ENCODE measurements around the gene MKNK1.

Gene MKNK1

DNA sequence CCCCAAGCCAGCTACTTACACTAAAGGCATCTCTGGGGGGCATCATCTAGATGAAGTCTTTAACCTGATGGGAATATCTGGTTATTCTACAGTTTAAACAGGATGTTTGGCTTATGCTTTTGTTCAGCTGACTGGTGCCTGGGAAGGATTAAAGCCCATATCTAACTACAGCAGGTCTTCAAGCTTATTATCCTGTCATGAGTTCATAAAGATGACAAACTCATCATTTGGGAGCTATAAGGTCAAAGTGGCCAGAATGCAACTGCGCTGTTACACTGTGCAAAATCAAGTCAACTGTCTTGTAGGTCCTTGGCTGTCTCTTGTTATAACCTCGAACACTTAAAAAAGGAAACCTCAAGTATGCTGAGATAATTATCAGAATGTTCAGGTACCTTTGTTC, 31.1 kb upstream of the MKNK1 start:
- H3K4me3 Mint-ChIP-seq = no peak overlapping the region
- H3K4me1 Mint-ChIP-seq (ENCODE audit: low read depth) = no peaks in the 10 kb centered on the region
- no peaks in the 10 kb centered on the region for H3K27me3 Mint-ChIP-seq
- no peaks in the 10 kb centered on the region for H3K9me3 Mint-ChIP-seq
- no peak overlapping the region for H3K27ac Mint-ChIP-seq
- H3K36me3 Mint-ChIP-seq (ENCODE audit: low read depth) = peaks cover 40% of the 10 kb centered on the region

- no peak overlapping the region for H3K4me3 Mint-ChIP-seq
- peaks cover 36% of the 10 kb centered on the region for H3K36me3 Mint-ChIP-seq (ENCODE audit: low read depth)
- no peaks in the 10 kb centered on the region for H3K9me3 Mint-ChIP-seq
- H3K27ac Mint-ChIP-seq = no peak overlapping the region
- no peaks in the 10 kb centered on the region for H3K27me3 Mint-ChIP-seq
- no peaks in the 10 kb centered on the region for H3K4me1 Mint-ChIP-seq (ENCODE audit: low read depth)
These were observed 26.7 kb upstream of the MKNK1 start for GRCh38 chr1:46630719-46631118.

GRCh38 chr1:46623743-46624644, 19.9 kb upstream of the MKNK1 start:
- H3K27ac Mint-ChIP-seq = no peak overlapping the region
- H3K4me1 Mint-ChIP-seq (ENCODE audit: low read depth) = peaks cover 5% of the 10 kb centered on the region
- no peak overlapping the region for H3K4me3 Mint-ChIP-seq
- no peaks in the 10 kb centered on the region for H3K9me3 Mint-ChIP-seq
- no peaks in the 10 kb centered on the region for H3K36me3 Mint-ChIP-seq (ENCODE audit: low read depth)
- H3K27me3 Mint-ChIP-seq = no peaks in the 10 kb centered on the region

DNA sequence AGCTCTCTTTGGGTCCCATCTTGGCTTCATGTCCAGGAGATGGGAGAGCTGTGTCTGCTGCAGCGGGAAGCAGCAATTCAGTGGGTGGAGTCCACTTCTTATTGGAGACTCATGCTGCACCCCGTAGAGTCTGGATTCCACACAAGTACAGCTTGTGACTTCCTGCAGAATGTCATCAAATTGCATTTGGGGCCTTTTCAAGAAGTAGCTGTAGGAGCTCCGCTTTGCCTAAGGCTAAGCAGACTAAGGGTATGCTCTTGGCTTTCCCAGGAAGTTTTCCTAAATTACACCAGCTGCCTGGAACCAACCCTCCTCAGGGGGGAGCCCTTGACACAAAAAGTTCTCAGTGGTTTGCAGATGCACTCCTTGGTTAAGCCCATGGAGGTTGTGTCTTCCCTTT, 18.3 kb upstream of the MKNK1 start:
- H3K9me3 Mint-ChIP-seq = no peaks in the 10 kb centered on the region
- H3K36me3 Mint-ChIP-seq (ENCODE audit: low read depth) = no peaks in the 10 kb centered on the region
- H3K4me3 Mint-ChIP-seq = no peak overlapping the region
- H3K4me1 Mint-ChIP-seq (ENCODE audit: low read depth) = peaks cover 11% of the 10 kb centered on the region
- H3K27ac Mint-ChIP-seq = no peak overlapping the region
- H3K27me3 Mint-ChIP-seq = no peaks in the 10 kb centered on the region

DNA sequence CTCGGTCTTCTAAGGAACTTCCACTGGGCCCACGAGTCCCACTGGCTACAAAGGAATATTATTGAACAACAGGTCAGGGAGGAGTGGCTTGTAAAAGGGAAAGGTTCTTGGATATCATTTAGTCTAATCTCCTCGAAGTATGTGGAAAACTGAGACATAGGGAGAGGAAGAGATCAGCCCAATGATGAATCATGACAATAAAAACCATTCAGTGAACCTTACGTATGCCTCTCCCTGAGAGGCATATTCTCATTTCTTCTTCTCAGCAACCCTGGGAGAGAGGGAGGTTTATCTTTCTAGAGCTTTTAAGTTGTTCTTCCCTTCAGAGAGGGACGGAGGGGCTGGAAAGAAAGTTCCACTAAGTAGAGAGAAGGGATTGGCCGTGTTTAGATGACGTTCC, 17.9 kb upstream of the MKNK1 start:
- H3K4me1 Mint-ChIP-seq (ENCODE audit: low read depth) = peaks cover 15% of the 10 kb centered on the region
- H3K36me3 Mint-ChIP-seq (ENCODE audit: low read depth) = no peaks in the 10 kb centered on the region
- H3K27me3 Mint-ChIP-seq = no peaks in the 10 kb centered on the region
- no peak overlapping the region for H3K27ac Mint-ChIP-seq
- no peaks in the 10 kb centered on the region for H3K9me3 Mint-ChIP-seq
- H3K4me3 Mint-ChIP-seq = no peak overlapping the region

GRCh38 chr1:46619656-46620258, 15.7 kb upstream of the MKNK1 start:
- peaks cover 32% of the 10 kb centered on the region for H3K4me1 Mint-ChIP-seq (ENCODE audit: low read depth)
- no peaks in the 10 kb centered on the region for H3K36me3 Mint-ChIP-seq (ENCODE audit: low read depth)
- no peak overlapping the region for H3K27ac Mint-ChIP-seq
- no peaks in the 10 kb centered on the region for H3K9me3 Mint-ChIP-seq
- no peak overlapping the region for H3K4me3 Mint-ChIP-seq
- no peaks in the 10 kb centered on the region for H3K27me3 Mint-ChIP-seq

DNA sequence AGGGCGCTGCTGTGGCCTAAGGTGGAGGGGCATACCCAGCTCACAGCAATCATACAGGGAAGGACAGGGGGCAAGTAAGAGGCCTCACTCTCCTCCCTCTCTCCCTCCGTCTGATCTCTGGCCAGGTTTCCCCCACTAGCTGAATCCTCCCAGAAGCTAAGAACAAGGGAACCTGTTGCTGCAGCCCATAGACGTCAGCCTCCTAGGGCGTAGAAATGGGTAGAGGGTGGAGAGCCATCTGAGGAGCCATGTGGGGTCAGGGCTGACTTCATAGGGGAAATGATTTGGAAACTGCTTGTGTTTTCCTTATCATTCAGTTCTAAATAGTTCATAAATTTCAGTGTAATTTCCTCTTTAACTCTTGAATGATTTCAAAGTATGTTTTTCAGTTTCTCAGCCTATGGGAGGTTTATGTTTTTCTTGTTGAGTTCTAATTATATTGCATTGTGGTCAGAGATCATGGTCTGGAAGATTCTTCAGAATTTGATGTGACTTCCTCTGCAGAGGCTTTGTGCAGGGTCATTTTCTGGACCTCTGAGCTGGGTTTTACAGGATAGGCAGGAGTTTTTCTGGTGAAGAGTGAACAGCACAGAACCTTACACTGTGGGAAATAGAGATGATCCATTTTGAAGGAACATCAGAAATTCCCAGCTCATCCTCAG, 14.8 kb upstream of the MKNK1 start:
- Mint-ChIP-seq H3K27me3 (no peaks in the 10 kb centered on the region), H3K4me3 (no peak overlapping the region), H3K9me3 (no peaks in the 10 kb centered on the region), H3K27ac (peak overlapping the region; percentile 3), H3K4me1 (ENCODE audit: low read depth) (peaks cover 41% of the 10 kb centered on the region), H3K36me3 (ENCODE audit: low read depth) (no peaks in the 10 kb centered on the region)

- H3K4me3 Mint-ChIP-seq = no peak overlapping the region
- no peaks in the 10 kb centered on the region for H3K27me3 Mint-ChIP-seq
- peaks cover 50% of the 10 kb centered on the region for H3K4me1 Mint-ChIP-seq (ENCODE audit: low read depth)
- no peaks in the 10 kb centered on the region for H3K36me3 Mint-ChIP-seq (ENCODE audit: low read depth)
- H3K9me3 Mint-ChIP-seq = no peaks in the 10 kb centered on the region
- H3K27ac Mint-ChIP-seq = no peak overlapping the region
These were observed 13.8 kb upstream of the MKNK1 start for GRCh38 chr1:46617833-46618232.

GRCh38 chr1:46617108-46617800, 13.2 kb upstream of the MKNK1 start:
- Mint-ChIP-seq H3K9me3 (no peaks in the 10 kb centered on the region), H3K27ac (peak overlapping the region; percentile 88), H3K4me3 (peak overlapping the region; percentile 87), H3K36me3 (ENCODE audit: low read depth) (no peaks in the 10 kb centered on the region), H3K4me1 (ENCODE audit: low read depth) (peaks cover 53% of the 10 kb centered on the region), H3K27me3 (no peaks in the 10 kb centered on the region)

DNA sequence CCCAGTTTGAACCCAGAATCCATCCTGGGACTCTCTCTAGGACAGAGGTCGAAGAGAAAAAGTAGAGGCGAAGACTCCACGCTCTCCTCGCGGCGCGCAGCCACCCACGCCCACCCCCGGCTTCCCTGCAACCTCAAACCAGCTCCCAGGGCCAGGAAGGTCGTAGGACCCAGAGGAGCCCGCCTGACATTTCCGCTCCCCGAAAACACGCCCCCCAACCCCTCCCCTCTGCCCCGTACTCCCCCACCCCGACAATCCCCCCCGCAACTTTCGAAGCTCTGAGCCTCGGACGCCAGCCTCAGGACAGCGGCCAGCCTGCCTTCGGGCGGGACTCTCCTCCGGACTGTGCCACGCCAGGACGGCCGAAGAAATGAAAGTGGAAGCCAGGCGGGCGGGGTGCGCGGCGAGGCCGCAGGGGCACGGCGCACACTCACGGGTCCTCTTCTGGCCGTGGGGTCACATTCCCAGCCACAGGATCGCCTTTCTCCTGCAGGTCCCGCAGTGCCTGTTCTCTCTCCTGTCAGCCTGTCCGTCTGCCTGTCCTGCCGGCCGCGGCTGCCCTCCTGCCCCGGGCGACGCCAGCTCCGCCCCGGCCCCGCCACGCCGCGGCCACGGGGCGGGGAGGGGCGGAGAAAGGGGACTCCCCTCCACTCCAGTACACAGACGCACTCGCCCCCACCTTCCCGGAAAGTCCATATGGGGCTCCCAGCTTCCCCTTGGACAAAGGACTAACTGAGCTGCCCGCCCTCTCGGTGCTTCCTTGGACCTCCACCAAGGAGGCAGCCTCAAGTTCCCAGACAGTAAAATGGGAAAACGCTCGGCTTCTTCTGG, 12.4 kb upstream of the MKNK1 start, which contains the start of gene MOB3C:
Gene MOB3C, minus strand, starts transcription at position 535 of the 831 bp plus-strand sequence. CDS start 3,490 bp downstream, outside the sequence.
- Mint-ChIP-seq H3K9me3 (no peaks in the 10 kb centered on the region), H3K27me3 (no peaks in the 10 kb centered on the region), H3K4me3 (peak within 1 kb of the TSS; percentile 87), H3K36me3 (ENCODE audit: low read depth) (no peaks in the 10 kb centered on the region), H3K27ac (peak within 1 kb of the TSS; percentile 89), H3K4me1 (ENCODE audit: low read depth) (peaks cover 60% of the 10 kb centered on the region)

- H3K4me1 Mint-ChIP-seq (ENCODE audit: low read depth) = peaks cover 59% of the 10 kb centered on the region
These were observed 11.7 kb upstream of the MKNK1 start for GRCh38 chr1:46615735-46616134.

DNA sequence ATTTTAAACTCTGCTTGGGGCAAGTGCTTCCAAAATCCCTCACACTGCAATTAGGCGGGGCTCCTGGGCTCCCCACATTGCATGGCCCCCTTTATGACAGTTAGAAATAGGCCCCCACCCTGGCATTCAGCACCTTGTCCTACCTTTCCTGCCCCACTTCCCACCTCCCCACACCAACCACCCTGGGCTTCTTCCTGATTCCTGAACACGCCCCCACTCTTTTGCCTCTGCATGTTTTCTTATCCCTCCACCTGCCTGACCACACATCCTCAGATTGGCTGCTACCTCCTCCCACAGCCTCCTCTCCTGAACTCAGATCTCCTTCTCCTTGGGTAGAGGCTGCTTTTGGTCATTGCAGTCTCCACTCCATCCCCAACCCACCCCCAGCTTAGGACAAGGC, 11.0 kb upstream of the MKNK1 start:
- Mint-ChIP-seq H3K27me3 (no peaks in the 10 kb centered on the region), H3K36me3 (ENCODE audit: low read depth) (peaks cover 3% of the 10 kb centered on the region), H3K4me3 (peak overlapping the region; percentile 87), H3K4me1 (ENCODE audit: low read depth) (peaks cover 59% of the 10 kb centered on the region), H3K27ac (peak overlapping the region; percentile 89), H3K9me3 (no peaks in the 10 kb centered on the region)

More at GRCh38 chr1:46615735-46616134, 11.7 kb upstream of the MKNK1 start:
- Mint-ChIP-seq H3K27me3 (no peaks in the 10 kb centered on the region), H3K9me3 (no peaks in the 10 kb centered on the region), H3K4me3 (peak overlapping the region; percentile 87), H3K36me3 (ENCODE audit: low read depth) (no peaks in the 10 kb centered on the region), H3K27ac (peak overlapping the region; percentile 89)

- Mint-ChIP-seq H3K36me3 (ENCODE audit: low read depth) (peaks cover 8% of the 10 kb centered on the region), H3K9me3 (no peaks in the 10 kb centered on the region), H3K27ac (no peak overlapping the region), H3K4me1 (ENCODE audit: low read depth) (peaks cover 59% of the 10 kb centered on the region), H3K27me3 (no peaks in the 10 kb centered on the region), H3K4me3 (no peak overlapping the region)
These were observed 10.5 kb upstream of the MKNK1 start for GRCh38 chr1:46614604-46614984.

All from stimulated activated naive CD8-positive, alpha-beta T cell treated with anti-CD3 and anti-CD28 coated beads, Interleukin-15, Interleukin-2, amounts not matched to agents 100 ng/mL and 50 ng/mL, for 24 hours (primary cell).